Breast epithelium (tissue), 4 donors: ENCODE measurements around the gene DOK4. TPM values are rescaled to one million over a fixed set of nuclear protein-coding genes. Genes with fewer than 3 reads are reported as not detected.
"Not testable (repeated sequence)": the region's sequence is repeated elsewhere in the genome, so short reads cannot be mapped to it uniquely, and the experiment has no call there.

Experiments
- DNase-seq, 2 donors: peaks; one replicate each; pipeline ENCODE4 v3.0.0-alpha.2; 2019; ENCODE audit warnings: low spot score in 2 of 2
- H3K27ac ChIP-seq, 2 donors: fragments of 200-600 bp; sonication (generic) in 1 of 2; one replicate each; pipeline ENCODE4 v1.5.1; 2016 to 2019; ENCODE audit warnings: mild to moderate bottlenecking in 1 of 2
- H3K27me3 ChIP-seq, 2 donors: fragments of 200-600 bp; sonication (generic) in 1 of 2; one replicate each; pipeline versions ENCODE4 v1.5.1 to v1.6.0; 2017 to 2019; ENCODE audit warnings: control low read depth in 1 of 2, mild to moderate bottlenecking in 1 of 2
- H3K36me3 ChIP-seq: fragments of 200-600 bp; one replicate; pipeline ENCODE4 v1.5.1; 2019
- H3K4me1 ChIP-seq, 2 donors: fragments of 200-600 bp; sonication (generic); one replicate each; pipeline ENCODE4 v1.5.1; 2016 to 2019; ENCODE audit warnings: control low read depth in 1 of 2
- H3K4me3 ChIP-seq, 3 donors: fragments of 200-600 bp; sonication (generic); 1 replicate in 2 of 3; 2 replicates in 1 of 3; pipeline ENCODE4 v1.5.1; 2016 to 2019; ENCODE audit warnings: mild to moderate bottlenecking in 3 of 3, moderate library complexity in 2 of 3
- H3K9me3 ChIP-seq, 2 donors: fragments of 200-600 bp; sonication (generic) in 1 of 2; one replicate each; pipeline ENCODE4 v1.5.1; 2016 to 2019; ENCODE audit warnings: control low read depth in 1 of 2
- POLR2A ChIP-seq: fragments of 450-650 bp; IDR thresholded peaks from one replicate; pipeline ENCODE4 v1.6.1; 2016; ENCODE audit warnings: antibody characterized with exemption, mild to moderate bottlenecking, moderate library complexity
- POLR2AphosphoS5 ChIP-seq, 3 donors: sonication (generic); formaldehyde crosslinking; IDR thresholded peaks; one replicate each; pipeline ENCODE4 v1.6.1; 2017; ENCODE audit warnings: antibody characterized with exemption in 3 of 3
- intact Hi-C: fragments of 100-400 bp; cut with DNase I; formaldehyde crosslinking; loops from one replicate; pipeline ENCODE4 v1.15.1; 2023; ENCODE audit warnings: low total_unique reads
- total RNA-seq, 3 donors: library from RNA; depleted of rRNA; stranded (reverse); fragments of >200 nt; gene quantifications; one replicate each; pipeline ENCODE4 v1.1.0, GENCODE V29; 2016
- TF ChIP-seq, protein P1 (sequence below), 3 donors: fragments of 450-650 bp; IDR thresholded peaks; one replicate each; pipeline ENCODE4 v1.5.1; 2016 to 2017; ENCODE audit warnings: antibody characterized with exemption in 3 of 3, mild to moderate bottlenecking in 3 of 3, moderate library complexity in 3 of 3

The DOK4 gene
- total RNA-seq, 3 donors from 2014 or later: 13.1 to 20.3 (median 17.6) TPM

DNA sequence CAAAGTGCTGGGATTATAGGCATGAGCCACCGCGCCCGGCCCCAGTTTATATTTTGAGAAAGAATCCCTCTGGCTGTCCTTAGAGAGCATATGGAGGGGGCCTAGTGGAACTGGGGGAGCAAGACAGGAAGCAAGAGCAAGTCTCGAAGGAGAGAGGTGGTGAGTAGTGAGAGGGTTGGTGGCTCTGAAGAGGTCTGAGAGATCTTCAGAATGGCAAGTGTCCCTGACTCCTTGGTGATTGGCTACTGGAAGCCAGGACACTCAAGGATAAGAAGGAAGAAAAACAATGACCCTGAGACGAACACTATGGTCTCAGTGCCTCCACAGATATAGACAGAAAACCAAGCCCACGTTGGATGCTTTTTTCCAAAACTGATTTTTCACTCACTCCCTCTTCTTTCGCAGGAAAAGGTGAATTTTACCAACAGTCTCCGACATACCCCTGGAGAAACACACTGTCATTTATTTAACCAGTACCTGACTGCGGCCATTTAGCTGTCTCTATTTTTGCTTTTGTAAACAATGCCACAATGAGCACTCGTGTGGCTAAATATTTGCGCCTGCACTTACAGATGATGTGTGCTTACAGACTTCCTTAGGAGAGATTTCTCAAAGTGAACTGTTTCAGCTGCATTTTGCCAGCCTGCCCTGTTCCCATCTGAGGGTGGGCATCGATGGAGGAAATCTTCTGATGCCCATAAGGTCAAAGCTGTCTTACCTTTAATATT, 15.9 kb upstream of the DOK4 start:
- H3K9me3 ChIP-seq: no peaks in the 10 kb centered on the region
- no peak for TF ChIP-seq POLR2AphosphoS5 (IDR thresholded peaks at IDR 0.05)
- TF ChIP-seq, protein P1, sequence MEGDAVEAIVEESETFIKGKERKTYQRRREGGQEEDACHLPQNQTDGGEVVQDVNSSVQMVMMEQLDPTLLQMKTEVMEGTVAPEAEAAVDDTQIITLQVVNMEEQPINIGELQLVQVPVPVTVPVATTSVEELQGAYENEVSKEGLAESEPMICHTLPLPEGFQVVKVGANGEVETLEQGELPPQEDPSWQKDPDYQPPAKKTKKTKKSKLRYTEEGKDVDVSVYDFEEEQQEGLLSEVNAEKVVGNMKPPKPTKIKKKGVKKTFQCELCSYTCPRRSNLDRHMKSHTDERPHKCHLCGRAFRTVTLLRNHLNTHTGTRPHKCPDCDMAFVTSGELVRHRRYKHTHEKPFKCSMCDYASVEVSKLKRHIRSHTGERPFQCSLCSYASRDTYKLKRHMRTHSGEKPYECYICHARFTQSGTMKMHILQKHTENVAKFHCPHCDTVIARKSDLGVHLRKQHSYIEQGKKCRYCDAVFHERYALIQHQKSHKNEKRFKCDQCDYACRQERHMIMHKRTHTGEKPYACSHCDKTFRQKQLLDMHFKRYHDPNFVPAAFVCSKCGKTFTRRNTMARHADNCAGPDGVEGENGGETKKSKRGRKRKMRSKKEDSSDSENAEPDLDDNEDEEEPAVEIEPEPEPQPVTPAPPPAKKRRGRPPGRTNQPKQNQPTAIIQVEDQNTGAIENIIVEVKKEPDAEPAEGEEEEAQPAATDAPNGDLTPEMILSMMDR (IDR thresholded peaks at IDR 0.05): no peak
- TF ChIP-seq POLR2A: no peak
- no peak overlapping the region for H3K4me3 ChIP-seq
- no peak for DNase-seq
- intact Hi-C loops: no loop called here
- H3K27me3 ChIP-seq: no peaks in the 10 kb centered on the region
- H3K27ac ChIP-seq: no peak overlapping the region
- no peaks in the 10 kb centered on the region for H3K36me3 ChIP-seq
- no peaks in the 10 kb centered on the region for H3K4me1 ChIP-seq

DNA sequence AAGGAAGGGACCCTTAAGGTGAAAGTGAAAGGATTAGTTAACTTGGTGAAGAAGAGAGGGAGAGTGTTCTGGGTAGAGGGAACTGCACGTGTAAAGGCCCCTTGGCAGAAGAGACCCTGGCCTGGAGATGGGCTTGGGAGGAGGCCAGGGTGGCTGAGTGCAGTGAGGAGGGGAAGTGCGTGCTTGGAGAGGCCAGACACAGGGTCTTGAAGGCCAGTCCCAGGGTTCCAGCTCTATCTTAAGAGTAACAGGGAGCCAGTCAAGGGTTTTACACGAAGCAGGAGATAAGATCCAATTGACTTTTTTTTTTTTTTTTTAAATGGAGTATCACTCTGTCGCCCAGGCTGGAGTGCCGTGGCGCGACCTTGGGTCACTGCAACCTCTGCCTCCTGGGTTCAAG, 15.2 kb upstream of the DOK4 start:
- no peaks in the 10 kb centered on the region for H3K27me3 ChIP-seq
- DNase-seq: no peak
- no peaks in the 10 kb centered on the region for H3K36me3 ChIP-seq
- no peak overlapping the region for H3K4me3 ChIP-seq
- H3K9me3 ChIP-seq: no peaks in the 10 kb centered on the region
- no peak overlapping the region for H3K27ac ChIP-seq
- intact Hi-C loops: no loop called here
- no peaks in the 10 kb centered on the region for H3K4me1 ChIP-seq
- TF ChIP-seq POLR2AphosphoS5 (IDR thresholded peaks at IDR 0.05): no peak
- TF ChIP-seq POLR2A: no peak
- TF ChIP-seq, protein P1 (IDR thresholded peaks at IDR 0.05): no peak

DNA sequence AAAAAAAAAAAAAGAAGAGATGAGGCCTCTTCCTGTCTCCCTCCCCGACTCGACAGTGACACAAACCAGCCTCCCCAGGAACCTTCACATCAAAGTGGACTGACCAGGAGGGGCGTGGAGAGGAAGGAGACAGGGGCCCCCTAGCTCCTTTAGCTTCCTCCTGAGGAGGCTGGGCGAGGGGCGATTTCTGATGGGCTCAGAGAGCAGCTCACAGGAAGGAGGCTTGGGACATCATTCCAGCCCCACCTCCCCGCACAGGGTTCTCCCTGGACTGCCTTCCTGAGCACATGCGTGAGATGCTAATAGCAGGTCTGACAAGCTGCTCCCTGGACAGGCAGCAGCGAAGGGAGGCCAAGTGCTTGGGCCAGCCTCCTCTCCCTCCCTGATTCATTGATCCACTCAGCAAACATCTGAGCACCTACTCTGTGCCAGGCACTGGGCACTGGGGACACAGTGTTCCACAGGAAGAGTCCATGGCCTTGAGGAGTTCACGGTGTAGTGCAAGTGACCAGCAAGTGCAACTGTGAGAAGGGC, 14.4 kb upstream of the DOK4 start:
- intact Hi-C loops: no loop called here
- Histone ChIP-seq H3K27ac (no peak overlapping the region), H3K27me3 (no peaks in the 10 kb centered on the region), H3K9me3 (no peaks in the 10 kb centered on the region), H3K4me3 (no peak overlapping the region), H3K4me1 (no peaks in the 10 kb centered on the region), H3K36me3 (no peaks in the 10 kb centered on the region)
- DNase-seq: no peak
- TF ChIP-seq POLR2A: no peak
- TF ChIP-seq, protein P1 (IDR thresholded peaks at IDR 0.05): no peak
- no peak for TF ChIP-seq POLR2AphosphoS5 (IDR thresholded peaks at IDR 0.05)

DNA sequence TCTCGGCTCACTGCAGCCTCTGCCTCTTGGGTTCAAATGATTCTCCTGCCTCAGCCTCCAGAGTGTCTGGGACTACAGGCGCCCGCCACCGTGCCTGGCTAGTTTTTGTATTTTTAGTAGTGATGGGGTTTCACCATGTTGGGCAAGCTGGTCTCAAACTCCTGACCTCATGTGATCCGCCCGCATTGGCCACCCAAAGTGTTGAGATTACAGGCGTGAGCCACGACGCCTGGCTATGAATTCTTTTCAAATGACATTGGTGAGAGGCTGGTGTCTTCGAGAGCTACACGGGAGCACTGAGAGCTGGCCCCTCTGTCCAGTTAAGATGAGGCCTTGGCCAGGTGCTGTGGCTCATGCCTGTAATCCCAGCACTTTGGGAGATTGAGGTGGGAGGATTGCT, 13.6 kb upstream of the DOK4 start:
- H3K4me1 ChIP-seq, intact Hi-C loops, DNase-seq, H3K4me3 ChIP-seq, H3K27me3 ChIP-seq, H3K27ac ChIP-seq, H3K36me3 ChIP-seq, H3K9me3 ChIP-seq: not testable (repeated sequence)

DNA sequence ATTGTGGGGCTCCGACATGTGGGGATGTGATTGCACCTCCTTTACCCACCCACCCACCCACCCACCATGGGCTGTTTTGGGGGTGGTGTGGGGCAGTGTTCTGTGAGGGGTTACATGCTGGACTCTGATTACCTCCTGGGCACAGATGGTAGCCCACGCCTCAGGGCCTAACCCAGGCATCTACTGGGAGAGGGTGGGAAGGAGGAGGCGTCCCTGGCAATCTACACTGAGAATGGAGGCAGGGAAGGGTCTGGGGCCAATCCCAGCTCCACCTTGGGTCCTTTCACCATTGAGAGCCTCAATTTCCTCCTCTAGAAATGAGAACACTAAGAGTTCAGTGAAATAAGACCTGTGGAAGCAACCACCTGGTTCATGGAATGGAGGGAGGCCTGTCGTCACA, 11.7 kb upstream of the DOK4 start:
- no peaks in the 10 kb centered on the region for H3K4me1 ChIP-seq
- H3K9me3 ChIP-seq: no peaks in the 10 kb centered on the region
- DNase-seq: no peak
- no peaks in the 10 kb centered on the region for H3K36me3 ChIP-seq
- TF ChIP-seq POLR2AphosphoS5 (IDR thresholded peaks at IDR 0.05) (no peak), POLR2A (no peak)
- TF ChIP-seq, protein P1 (IDR thresholded peaks at IDR 0.05): no peak
- H3K27ac ChIP-seq: no peak overlapping the region
- no peaks in the 10 kb centered on the region for H3K27me3 ChIP-seq
- H3K4me3 ChIP-seq: no peak overlapping the region
- intact Hi-C loops: no loop called here
